ENCODE results near the gene POLK.

DNA sequence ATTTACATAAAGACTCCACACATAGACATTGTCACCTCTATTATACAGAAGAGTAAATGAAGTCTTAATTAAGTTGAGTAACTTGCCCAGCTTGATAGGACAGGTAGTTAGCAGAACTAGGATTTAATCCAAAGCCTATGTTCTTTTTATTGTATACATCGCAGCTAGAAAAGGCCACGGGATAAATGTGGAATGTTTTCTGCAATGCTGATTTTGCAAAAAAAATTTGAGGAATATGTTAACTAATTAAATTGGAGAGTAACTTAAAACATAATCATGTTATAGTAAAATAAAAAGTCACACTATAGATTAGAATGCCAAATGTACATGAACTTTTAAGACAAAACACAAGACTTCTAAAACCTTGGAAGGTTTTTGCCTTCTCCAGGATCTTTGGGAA lies 41.1 kb downstream of the POLK start:
- TF ChIP-seq, protein P1, sequence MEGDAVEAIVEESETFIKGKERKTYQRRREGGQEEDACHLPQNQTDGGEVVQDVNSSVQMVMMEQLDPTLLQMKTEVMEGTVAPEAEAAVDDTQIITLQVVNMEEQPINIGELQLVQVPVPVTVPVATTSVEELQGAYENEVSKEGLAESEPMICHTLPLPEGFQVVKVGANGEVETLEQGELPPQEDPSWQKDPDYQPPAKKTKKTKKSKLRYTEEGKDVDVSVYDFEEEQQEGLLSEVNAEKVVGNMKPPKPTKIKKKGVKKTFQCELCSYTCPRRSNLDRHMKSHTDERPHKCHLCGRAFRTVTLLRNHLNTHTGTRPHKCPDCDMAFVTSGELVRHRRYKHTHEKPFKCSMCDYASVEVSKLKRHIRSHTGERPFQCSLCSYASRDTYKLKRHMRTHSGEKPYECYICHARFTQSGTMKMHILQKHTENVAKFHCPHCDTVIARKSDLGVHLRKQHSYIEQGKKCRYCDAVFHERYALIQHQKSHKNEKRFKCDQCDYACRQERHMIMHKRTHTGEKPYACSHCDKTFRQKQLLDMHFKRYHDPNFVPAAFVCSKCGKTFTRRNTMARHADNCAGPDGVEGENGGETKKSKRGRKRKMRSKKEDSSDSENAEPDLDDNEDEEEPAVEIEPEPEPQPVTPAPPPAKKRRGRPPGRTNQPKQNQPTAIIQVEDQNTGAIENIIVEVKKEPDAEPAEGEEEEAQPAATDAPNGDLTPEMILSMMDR (conservative IDR thresholded peaks at IDR 0.05; ENCODE audit: low read depth, low read length) = no peak
- TF ChIP-seq EZH2 (IDR thresholded peaks at IDR 0.05; ENCODE audit: low read length, unreplicated experiment) = no peak
